PC-9 (cell line): ENCODE data around the gene LAMB1. TPM values are rescaled to one million over a fixed set of nuclear protein-coding genes. Genes with fewer than 3 reads are reported as not detected.

ENCODE experiments used
- BruUV-seq: library from RNA; stranded (reverse); fragments of 400-500 nt; replicated peaks from 2 replicates; lab custom pipeline; 2021; lab: Mats Ljungman, UMichigan
- CTCF ChIA-PET: fragments of 300-600 bp; sonication (Branson Sonifier 250); formaldehyde crosslinking; loops from one replicate; lab custom pipeline; 2022; ENCODE audit warnings: antibody characterized with exemption; lab: Charles Lee
- POLR2A ChIA-PET: fragments of 300-600 bp; sonication (Branson Sonifier 250); formaldehyde crosslinking; loops from one replicate; lab custom pipeline; 2022; ENCODE audit warnings: antibody characterized with exemption; ENCODE audit not compliant: unreplicated experiment; lab: Charles Lee
- DNase-seq, 2 experiments: peaks; one replicate each; pipeline versions ENCODE4 v3.0.0 to v3.0.0-alpha.2; 2015 to 2022; ENCODE audit warnings: mixed read lengths in 1 of 2
- H2AFZ ChIP-seq: fragments of 200-600 bp; sonication (generic); 2 replicates; pipeline ENCODE4 v1.8.1; 2017; ENCODE audit warnings: antibody characterized with exemption
- H3F3A ChIP-seq: fragments of 200-600 bp; sonication (generic); 2 replicates; pipeline ENCODE4 v1.8.1; 2017; ENCODE audit warnings: antibody characterized with exemption, mild to moderate bottlenecking, low read depth; ENCODE audit not compliant: insufficient read depth
- H3K27ac ChIP-seq: fragments of 200-600 bp; sonication (generic); 2 replicates; pipeline ENCODE4 v1.6.1; 2016; ENCODE audit warnings: mixed run types
- H3K27me3 ChIP-seq: fragments of 200-600 bp; sonication (generic); 2 replicates; pipeline ENCODE4 v1.6.1; 2016; ENCODE audit warnings: low read depth, mixed run types; ENCODE audit not compliant: insufficient read depth
- H3K36me3 ChIP-seq: fragments of 200-600 bp; sonication (generic); 2 replicates; pipeline ENCODE4 v1.6.1; 2016; ENCODE audit warnings: low read depth, mixed run types
- H3K4me1 ChIP-seq: fragments of 200-600 bp; sonication (generic); replicated peaks from 2 replicates; pipeline ENCODE4 v1.6.1; 2016; ENCODE audit warnings: mixed run types; ENCODE audit not compliant: insufficient read depth
- H3K4me2 ChIP-seq: fragments of 200-600 bp; sonication (generic); 2 replicates; pipeline ENCODE4 v1.6.1; 2017; ENCODE audit warnings: mixed run types
- H3K4me3 ChIP-seq: fragments of 200-600 bp; sonication (generic); 2 replicates; pipeline ENCODE4 v1.6.1; 2016; ENCODE audit warnings: mixed run types
- H3K79me2 ChIP-seq: fragments of 200-600 bp; sonication (generic); 2 replicates; pipeline ENCODE4 v1.6.1; 2017; ENCODE audit warnings: low read depth, mixed run types
- H3K9me2 ChIP-seq: fragments of 200-600 bp; sonication (generic); 2 replicates; pipeline ENCODE4 v1.8.1; 2017; ENCODE audit warnings: mild to moderate bottlenecking; ENCODE audit not compliant: insufficient read depth
- H3K9me3 ChIP-seq: fragments of 200-600 bp; sonication (generic); 2 replicates; pipeline ENCODE4 v1.8.1; 2016; ENCODE audit warnings: low read depth; ENCODE audit not compliant: insufficient read depth
- H4K20me1 ChIP-seq: fragments of 200-600 bp; sonication (generic); 2 replicates; pipeline ENCODE4 v1.8.1; 2017; ENCODE audit not compliant: insufficient read depth
- EZH2 ChIP-seq: fragments of 200-600 bp; sonication (generic); IDR thresholded peaks from 2 replicates; pipeline ENCODE4 v1.8.0; 2017; ENCODE audit warnings: antibody characterized with exemption, low read depth
- intact Hi-C: fragments of 100-400 bp; cut with micrococcal nuclease; formaldehyde crosslinking; loops from one replicate; pipeline ENCODE4 v1.10.0; 2022; ENCODE audit not compliant: unreplicated experiment
- total RNA-seq: library from RNA; stranded (reverse); gene quantifications from 2 replicates; pipeline ENCODE4 v1.2.3, GENCODE V29; 2021
- TF ChIP-seq, protein P1 (sequence below): fragments of 200-600 bp; sonication (generic); conservative IDR thresholded peaks from 2 replicates; pipeline ENCODE4 v1.6.1; 2017; ENCODE audit warnings: mixed run types, antibody characterized with exemption, mild to moderate bottlenecking, moderate library complexity

Gene LAMB1
- total RNA-seq, 1 experiment from 2014 or later = 236 TPM

DNA sequence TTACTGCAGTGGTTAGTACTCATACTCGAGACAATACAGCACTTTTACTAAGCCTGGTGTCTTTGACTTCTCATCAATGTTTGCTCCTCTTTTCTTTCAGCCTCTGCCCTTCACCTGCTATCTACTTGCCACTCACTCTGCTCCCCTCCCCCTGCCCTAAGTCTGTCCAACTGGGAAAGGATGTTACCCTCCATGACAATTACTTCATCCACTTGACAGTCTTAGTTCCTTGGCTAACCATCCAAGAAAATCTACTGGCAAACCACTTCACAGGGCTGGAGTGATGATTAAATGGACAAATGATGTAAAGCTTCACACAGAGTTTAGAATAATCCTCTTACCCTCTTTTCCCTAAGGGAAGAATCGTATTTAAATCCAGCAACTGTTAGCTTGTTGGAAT lies 120.2 kb downstream of the LAMB1 start:
- H3K36me3 ChIP-seq = no peaks in the 10 kb centered on the region
- no peaks in the 10 kb centered on the region for H4K20me1 ChIP-seq
- ChIA-PET POLR2A (no interaction called here), CTCF (no interaction called here)
- H3K4me2 ChIP-seq = no peak overlapping the region
- H2AFZ ChIP-seq = no peak overlapping the region
- no peaks in the 10 kb centered on the region for H3K79me2 ChIP-seq
- no peak overlapping the region for H3K4me3 ChIP-seq
- H3K9me2 ChIP-seq = no peaks in the 10 kb centered on the region
- H3K9me3 ChIP-seq = no peaks in the 10 kb centered on the region
- TF ChIP-seq EZH2 = no peak
- TF ChIP-seq, protein P1, sequence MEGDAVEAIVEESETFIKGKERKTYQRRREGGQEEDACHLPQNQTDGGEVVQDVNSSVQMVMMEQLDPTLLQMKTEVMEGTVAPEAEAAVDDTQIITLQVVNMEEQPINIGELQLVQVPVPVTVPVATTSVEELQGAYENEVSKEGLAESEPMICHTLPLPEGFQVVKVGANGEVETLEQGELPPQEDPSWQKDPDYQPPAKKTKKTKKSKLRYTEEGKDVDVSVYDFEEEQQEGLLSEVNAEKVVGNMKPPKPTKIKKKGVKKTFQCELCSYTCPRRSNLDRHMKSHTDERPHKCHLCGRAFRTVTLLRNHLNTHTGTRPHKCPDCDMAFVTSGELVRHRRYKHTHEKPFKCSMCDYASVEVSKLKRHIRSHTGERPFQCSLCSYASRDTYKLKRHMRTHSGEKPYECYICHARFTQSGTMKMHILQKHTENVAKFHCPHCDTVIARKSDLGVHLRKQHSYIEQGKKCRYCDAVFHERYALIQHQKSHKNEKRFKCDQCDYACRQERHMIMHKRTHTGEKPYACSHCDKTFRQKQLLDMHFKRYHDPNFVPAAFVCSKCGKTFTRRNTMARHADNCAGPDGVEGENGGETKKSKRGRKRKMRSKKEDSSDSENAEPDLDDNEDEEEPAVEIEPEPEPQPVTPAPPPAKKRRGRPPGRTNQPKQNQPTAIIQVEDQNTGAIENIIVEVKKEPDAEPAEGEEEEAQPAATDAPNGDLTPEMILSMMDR = no peak
- peaks cover 13% of the 10 kb centered on the region; the same call in 1 of the 2 replicates for H3K4me1 ChIP-seq
- peaks cover 3% of the 10 kb centered on the region; the same call in 1 of the 2 replicates for H3F3A ChIP-seq
- no peaks in the 10 kb centered on the region for H3K27me3 ChIP-seq
- intact Hi-C loops = no loop called here
- no TSS peak for BruUV-seq
- no peak overlapping the region for H3K27ac ChIP-seq
- DNase-seq = no peak

DNA sequence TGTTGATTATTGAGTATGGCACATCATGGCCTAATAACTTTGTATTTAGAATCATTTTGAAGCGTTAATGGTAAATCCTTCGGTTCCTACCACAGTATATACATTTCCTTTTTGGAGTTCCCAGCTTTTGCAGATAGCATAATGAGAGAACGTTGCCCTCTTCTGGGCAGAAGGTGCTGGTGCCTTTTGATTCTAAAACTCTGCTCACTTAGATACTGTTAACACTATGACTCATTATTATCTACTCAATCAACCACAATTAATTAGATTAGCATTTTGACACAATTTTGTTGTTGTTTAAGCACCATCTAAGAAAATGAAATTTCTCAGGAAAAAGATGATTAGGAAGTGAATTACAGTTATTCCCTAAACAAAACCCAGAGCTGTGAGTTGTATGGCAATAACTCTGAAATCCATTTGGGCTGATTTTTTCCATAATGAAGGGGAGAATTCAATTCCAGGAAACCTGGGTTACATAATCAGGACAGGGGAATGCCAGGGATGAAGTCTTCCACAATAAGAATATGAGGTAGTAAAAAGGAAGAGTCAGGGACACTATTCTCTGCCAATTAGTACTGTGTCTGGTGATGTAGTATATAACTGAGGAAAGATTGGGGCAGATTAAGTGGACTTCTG lies 123.4 kb downstream of the LAMB1 start:
- Histone ChIP-seq H3K9me3 (no peaks in the 10 kb centered on the region), H3K4me2 (peak overlapping the region; percentile 60), H3K27ac (no peak overlapping the region), H3K9me2 (no peaks in the 10 kb centered on the region), H3K36me3 (no peaks in the 10 kb centered on the region), H3K27me3 (no peaks in the 10 kb centered on the region), H3K4me1 (peaks cover 13% of the 10 kb centered on the region; the same call in 1 of the 2 replicates), H2AFZ (peak overlapping the region; percentile 41; the same call in 1 of the 2 replicates), H3F3A (peaks cover 3% of the 10 kb centered on the region; the same call in 1 of the 2 replicates), H3K79me2 (no peaks in the 10 kb centered on the region), H4K20me1 (no peaks in the 10 kb centered on the region), H3K4me3 (no peak overlapping the region)
- TF ChIP-seq EZH2 = no peak
- TF ChIP-seq, protein P1 = peak; percentile 82
- POLR2A ChIA-PET = interaction anchor here (0.6 kb wide), 1 partner anchor 9 kb away, joined by 4 read pairs; no protein-coding TSS in a partner anchor
- no TSS peak for BruUV-seq
- CTCF ChIA-PET = interaction anchor here (0.5 to 1.6 kb wide), 11 partner anchors 9 to 1337 kb away, joined by 3 to 12 read pairs (median 4); partner anchors contain the start of genes CBLL1 and DLD
- intact Hi-C loops = loop anchor here (1.0 to 10.0 kb wide), 8 partner anchors 73 to 1702 kb away; partner anchors contain the start of genes COG5 and DUS4L
- DNase-seq = peak; percentile 39 to 79

GRCh38 chr7:107878636-107879035 lies 124.3 kb downstream of the LAMB1 start:
- Histone ChIP-seq H3K27ac (no peak overlapping the region), H3K9me3 (no peaks in the 10 kb centered on the region), H2AFZ (no peak overlapping the region), H3K27me3 (no peaks in the 10 kb centered on the region), H4K20me1 (no peaks in the 10 kb centered on the region), H3K36me3 (no peaks in the 10 kb centered on the region), H3K79me2 (no peaks in the 10 kb centered on the region), H3K4me1 (peaks cover 13% of the 10 kb centered on the region; the same call in 1 of the 2 replicates), H3K4me2 (no peak overlapping the region), H3K9me2 (no peaks in the 10 kb centered on the region), H3K4me3 (no peak overlapping the region), H3F3A (peaks cover 3% of the 10 kb centered on the region; the same call in 1 of the 2 replicates)
- BruUV-seq = no TSS peak
- DNase-seq = peak in 1 of 2 experiments; percentile 9
- CTCF ChIA-PET = interaction anchor here (0.6 to 1.6 kb wide), 10 partner anchors 9 to 1336 kb away, joined by 3 to 12 read pairs (median 4); partner anchors contain the start of genes CBLL1 and DLD
- TF ChIP-seq EZH2 = no peak
- TF ChIP-seq, protein P1 = no peak
- POLR2A ChIA-PET = interaction anchor here (0.6 kb wide), 4 partner anchors 10 to 1125 kb away, joined by 3 to 4 read pairs (median 4); no protein-coding TSS in a partner anchor
- intact Hi-C loops = loop anchor here (1.0 to 10.0 kb wide), 8 partner anchors 74 to 1701 kb away; partner anchors contain the start of genes COG5 and DUS4L
